SK-N-SH treated with all-trans-retinoic acid at 6 μM for 48 hours (cell line): Measurements from ENCODE around the gene SSNA1.
A peak's percentile ranks its signal among the peaks of the same experiment; 100 is the strongest.

Experiments
- ATAC-seq: fragments of 200-7000 bp; cut with Tn5 transposase; 3 replicates; pipeline ENCODE4 v1.9.1; 2020; ENCODE audit warnings: mild to moderate bottlenecking, moderate library complexity
- CREB5 ChIP-seq: fragments of 250-450 bp; sonication (Bioruptor Pico); IDR thresholded peaks from 2 replicates; pipeline ENCODE4 v1.5.1; 2020; ENCODE audit warnings: low read depth, mild to moderate bottlenecking, moderate library complexity
- CSDC2 ChIP-seq: fragments of 250-450 bp; sonication (Bioruptor Pico); IDR thresholded peaks from 2 replicates; pipeline ENCODE4 v1.5.0; 2020; ENCODE audit warnings: mild to moderate bottlenecking, moderate library complexity
- ESRRG ChIP-seq: fragments of 250-450 bp; sonication (Bioruptor Pico); IDR thresholded peaks from 2 replicates; pipeline ENCODE4 v1.6.1; 2021; ENCODE audit warnings: mild to moderate bottlenecking
- GLIS3 ChIP-seq: fragments of 250-450 bp; sonication (Bioruptor Pico); IDR thresholded peaks from 2 replicates; pipeline ENCODE4 v1.5.0; 2020; ENCODE audit warnings: mild to moderate bottlenecking, moderate library complexity
- ISL1 ChIP-seq: fragments of 250-450 bp; sonication (Bioruptor Pico); IDR thresholded peaks from 2 replicates; pipeline ENCODE4 v2.1.2; 2022; ENCODE audit warnings: mild to moderate bottlenecking, moderate library complexity
- OSR1 ChIP-seq: fragments of 250-450 bp; sonication (Bioruptor Pico); IDR thresholded peaks from 2 replicates; pipeline ENCODE4 v1.8.0; 2022; ENCODE audit warnings: moderate library complexity, mild to moderate bottlenecking, inconsistent platforms
- PPARA ChIP-seq: fragments of 250-450 bp; sonication (Bioruptor Pico); IDR thresholded peaks from 2 replicates; pipeline ENCODE4 v1.5.0; 2020; ENCODE audit warnings: mild to moderate bottlenecking, borderline replicate concordance
- RARB ChIP-seq: fragments of 250-450 bp; sonication (Bioruptor Pico); IDR thresholded peaks from 2 replicates; pipeline ENCODE4 v1.8.0; 2021; ENCODE audit warnings: mild to moderate bottlenecking, moderate library complexity
- TCF4 ChIP-seq: fragments of 250-450 bp; sonication (Bioruptor Pico); IDR thresholded peaks from 2 replicates; pipeline ENCODE4 v1.8.0; 2021; ENCODE audit warnings: mild to moderate bottlenecking, moderate library complexity, borderline replicate concordance
- TOX ChIP-seq: fragments of 250-450 bp; sonication (Bioruptor Pico); IDR thresholded peaks from 2 replicates; pipeline ENCODE4 v1.8.0; 2021; ENCODE audit warnings: mild to moderate bottlenecking, moderate library complexity, borderline replicate concordance
- TSHZ2 ChIP-seq: fragments of 250-450 bp; sonication (Bioruptor Pico); IDR thresholded peaks from 2 replicates; pipeline ENCODE4 v1.5.0; 2020; ENCODE audit warnings: mild to moderate bottlenecking, moderate library complexity
- ZFP30 ChIP-seq: fragments of 450-650 bp; formaldehyde crosslinking; IDR thresholded peaks from 2 replicates; pipeline ENCODE4 v1.5.0; 2022; ENCODE audit warnings: mild to moderate bottlenecking, moderate library complexity
- ZNF70 ChIP-seq: fragments of 450-650 bp; formaldehyde crosslinking; IDR thresholded peaks from 2 replicates; pipeline ENCODE4 v1.5.0; 2020; ENCODE audit warnings: mild to moderate bottlenecking, moderate library complexity
- ZNF8 ChIP-seq: fragments of 450-650 bp; formaldehyde crosslinking; IDR thresholded peaks from 2 replicates; pipeline ENCODE4 v1.5.0; 2020; ENCODE audit warnings: mild to moderate bottlenecking, moderate library complexity
- TF ChIP-seq, protein P1 (sequence below): fragments of 250-450 bp; sonication (Bioruptor Pico); IDR thresholded peaks from 2 replicates; pipeline ENCODE4 v1.8.0; 2021; ENCODE audit warnings: low read depth, mild to moderate bottlenecking, moderate library complexity, borderline replicate concordance
- TF ChIP-seq, protein P2 (sequence below): fragments of 250-450 bp; sonication (Bioruptor Pico); IDR thresholded peaks from 2 replicates; pipeline ENCODE4 v1.8.0; 2020; ENCODE audit warnings: mild to moderate bottlenecking, moderate library complexity, borderline replicate concordance

The SSNA1 gene

GRCh38 chr9:137175345-137175961, 13.0 kb upstream of the SSNA1 start:
- no peak for ATAC-seq
- no peak for TF ChIP-seq GLIS3 (CRISPR knock-in tag)
- TF ChIP-seq, protein P1, sequence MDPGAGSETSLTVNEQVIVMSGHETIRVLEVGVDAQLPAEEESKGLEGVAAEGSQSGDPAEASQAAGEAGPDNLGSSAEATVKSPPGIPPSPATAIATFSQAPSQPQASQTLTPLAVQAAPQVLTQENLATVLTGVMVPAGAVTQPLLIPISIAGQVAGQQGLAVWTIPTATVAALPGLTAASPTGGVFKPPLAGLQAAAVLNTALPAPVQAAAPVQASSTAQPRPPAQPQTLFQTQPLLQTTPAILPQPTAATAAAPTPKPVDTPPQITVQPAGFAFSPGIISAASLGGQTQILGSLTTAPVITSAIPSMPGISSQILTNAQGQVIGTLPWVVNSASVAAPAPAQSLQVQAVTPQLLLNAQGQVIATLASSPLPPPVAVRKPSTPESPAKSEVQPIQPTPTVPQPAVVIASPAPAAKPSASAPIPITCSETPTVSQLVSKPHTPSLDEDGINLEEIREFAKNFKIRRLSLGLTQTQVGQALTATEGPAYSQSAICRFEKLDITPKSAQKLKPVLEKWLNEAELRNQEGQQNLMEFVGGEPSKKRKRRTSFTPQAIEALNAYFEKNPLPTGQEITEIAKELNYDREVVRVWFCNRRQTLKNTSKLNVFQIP = no peak
- no peak for TF ChIP-seq CREB5 (CRISPR knock-in tag)
- TF ChIP-seq, protein P2, sequence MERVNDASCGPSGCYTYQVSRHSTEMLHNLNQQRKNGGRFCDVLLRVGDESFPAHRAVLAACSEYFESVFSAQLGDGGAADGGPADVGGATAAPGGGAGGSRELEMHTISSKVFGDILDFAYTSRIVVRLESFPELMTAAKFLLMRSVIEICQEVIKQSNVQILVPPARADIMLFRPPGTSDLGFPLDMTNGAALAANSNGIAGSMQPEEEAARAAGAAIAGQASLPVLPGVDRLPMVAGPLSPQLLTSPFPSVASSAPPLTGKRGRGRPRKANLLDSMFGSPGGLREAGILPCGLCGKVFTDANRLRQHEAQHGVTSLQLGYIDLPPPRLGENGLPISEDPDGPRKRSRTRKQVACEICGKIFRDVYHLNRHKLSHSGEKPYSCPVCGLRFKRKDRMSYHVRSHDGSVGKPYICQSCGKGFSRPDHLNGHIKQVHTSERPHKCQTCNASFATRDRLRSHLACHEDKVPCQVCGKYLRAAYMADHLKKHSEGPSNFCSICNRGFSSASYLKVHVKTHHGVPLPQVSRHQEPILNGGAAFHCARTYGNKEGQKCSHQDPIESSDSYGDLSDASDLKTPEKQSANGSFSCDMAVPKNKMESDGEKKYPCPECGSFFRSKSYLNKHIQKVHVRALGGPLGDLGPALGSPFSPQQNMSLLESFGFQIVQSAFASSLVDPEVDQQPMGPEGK (CRISPR knock-in tag) = no peak
- TF ChIP-seq ESRRG (CRISPR knock-in tag) = no peak

GRCh38 chr9:137176302-137177182, 11.9 kb upstream of the SSNA1 start:
- ATAC-seq = peak; percentile 44
- TF ChIP-seq, protein P2 (CRISPR knock-in tag) = no peak
- TF ChIP-seq CREB5 (CRISPR knock-in tag) = no peak

GRCh38 chr9:137178201-137178938, 10.1 kb upstream of the SSNA1 start:
- no peak for TF ChIP-seq ZNF70 (CRISPR knock-in tag)
- no peak for TF ChIP-seq TSHZ2 (CRISPR knock-in tag)
- TF ChIP-seq RARB (CRISPR knock-in tag) = no peak
- TF ChIP-seq CSDC2 (CRISPR knock-in tag) = no peak
- TF ChIP-seq ZNF8 = no peak
- no peak for TF ChIP-seq PPARA
- TF ChIP-seq TOX (CRISPR knock-in tag) = no peak
- no peak for TF ChIP-seq TCF4 (CRISPR knock-in tag)
- TF ChIP-seq, protein P2 (CRISPR knock-in tag) = no peak
- TF ChIP-seq ISL1 = no peak
- no peak for TF ChIP-seq OSR1
- no peak for TF ChIP-seq ESRRG (CRISPR knock-in tag)
- TF ChIP-seq GLIS3 (CRISPR knock-in tag) = no peak
- TF ChIP-seq, protein P1 = no peak
- TF ChIP-seq ZFP30 (CRISPR knock-in tag) = no peak
- ATAC-seq = no peak
